Heart left ventricle (tissue), 16 donors: Measurements from ENCODE around the gene NABP2. TPM values are rescaled to one million over a fixed set of nuclear protein-coding genes. Genes with fewer than 3 reads are reported as not detected.

Source experiments
- ATAC-seq, 4 donors: fragments of 200-7000 bp; cut with Tn5 transposase; one replicate each; pipeline ENCODE4 v1.9.1; 2020 to 2022; ENCODE audit warnings: moderate library complexity in 4 of 4, mild to moderate bottlenecking in 3 of 4, moderate number of reproducible peaks in 1 of 4
- DNase-seq, 5 donors: peaks; one replicate each; pipeline ENCODE4 v3.0.0-alpha.2; 2020
- H3K27ac ChIP-seq, 12 donors: fragments of 200-600 bp; sonication (generic) in 4 of 12; one replicate each; pipeline versions ENCODE4 v1.5.0 to v1.8.0; 2016 to 2022; ENCODE audit warnings: mild to moderate bottlenecking in 2 of 12
- H3K27me3 ChIP-seq, 9 donors: fragments of 200-600 bp; sonication (generic) in 2 of 9; one replicate each; pipeline versions ENCODE4 v1.5.1 to v1.8.0; 2016 to 2022; ENCODE audit warnings: mild to moderate bottlenecking in 3 of 9
- H3K36me3 ChIP-seq, 9 donors: fragments of 200-600 bp; sonication (generic) in 2 of 9; one replicate each; pipeline versions ENCODE4 v1.5.0 to v1.8.0; 2018 to 2022; ENCODE audit warnings: mild to moderate bottlenecking in 2 of 9
- H3K4me1 ChIP-seq, 12 donors: fragments of 200-600 bp; sonication (generic) in 4 of 12; one replicate each; pipeline versions ENCODE4 v1.5.0 to v1.8.0; 2016 to 2022; ENCODE audit warnings: mild to moderate bottlenecking in 3 of 12
- H3K4me3 ChIP-seq, 12 donors: fragments of 200-600 bp; sonication (generic) in 4 of 12; one replicate each; pipeline versions ENCODE4 v1.5.0 to v1.8.0; 2017 to 2022; ENCODE audit warnings: mild to moderate bottlenecking in 9 of 12, moderate library complexity in 4 of 12
- H3K9me3 ChIP-seq, 12 donors: fragments of 200-600 bp; sonication (generic) in 4 of 12; one replicate each; pipeline versions ENCODE4 v1.5.0 to v1.8.0; 2016 to 2022; ENCODE audit warnings: mild to moderate bottlenecking in 1 of 12
- POLR2A ChIP-seq, 2 donors: fragments of 450-650 bp; IDR thresholded peaks; one replicate each; pipeline ENCODE4 v1.6.1; 2017; ENCODE audit warnings: antibody characterized with exemption in 2 of 2, mild to moderate bottlenecking in 2 of 2, moderate library complexity in 2 of 2
- WGBS, 4 donors: extraction: QIAGEN DNeasy Blood & Tissue Kit in 2 of 4; methylation state at CpG; one replicate each; pipeline versions ENCODE4 v1.1.5 to v1.1.7; 2013 to 2018; 5-methylcytosine and 5-hydroxymethylcytosine counted together
- intact Hi-C, 10 donors: fragments of 100-400 bp; cut with DNase I; formaldehyde crosslinking; loops; one replicate each; pipeline versions ENCODE4 v1.11.1 to v1.14.2; 2022
- polyA plus RNA-seq, 2 donors: library from polyadenylated mRNA; stranded (reverse); fragments of 200-250 nt; gene quantifications; one replicate each; pipeline ENCODE4 v1.2.3, GENCODE V29; 2013
- total RNA-seq, 9 donors: library from RNA; depleted of rRNA in 2 of 9; stranded (reverse); fragments of >200 nt in 2 of 9; fragmentation: NEBNext Ultra II Directional in 3 of 9; extraction: Animal tissue kit (Norgen Biotek cat#: 25700) in 3 of 9; gene quantifications; one replicate each; pipeline versions ENCODE4 v1.1.0 to v1.2.4, GENCODE V29; 2016 to 2023
- TF ChIP-seq, protein P1 (sequence below), 12 donors: fragments of 200-600 bp; sonication (generic) in 4 of 12; IDR thresholded peaks; one replicate each; pipeline versions ENCODE4 v1.5.0 to v1.8.0; 2018 to 2022; ENCODE audit warnings: antibody characterized with exemption in 12 of 12, mild to moderate bottlenecking in 5 of 12
- donor health status: ischemic (EF 13 %, LVEDD 7.1; RV severe dilation, severe dysfunction).
- donor health status: healthy with polysubstance abuse.
- donor health status: DM: no; HTN: yes; CAD: no.
- donor health status: DM: no; HTN: no; CAD: no.
- donor health status: ischemic (EF 25% LVEDD 6.9; RV normal size, moderate dysfunction).
- donor health status: ischemic (EF 25% LVEDD 5.7; RV mildly dilated, moderate dysfunction).
- donor health status: healthy.
- donor health status: DM: yes; HTN: yes; CAD: no.
- donor health status: ischemic (EF 35%, LVEDD 5.7; RV mildly dilated, moderate dysfunction).
- donor health status: nonischemic (EF 11% LVEDD 7.7; RV severe dilation, severe dysfunction).
- donor health status: DM: yes; HTN: yes; CAD: no.
- donor health status: PGD.
- donor health status: ischemic (EF 29% LVEDD 5.4; RV normal size, mild dysfunction).
- donor health status: nonischemic (EF 23%, LVEDD 6.1; RV moderate dilation, normal function).

NABP2 gene
- total and polyA plus RNA-seq, 11 donors: 14.8 to 30.1 (median 20.7) TPM

DNA sequence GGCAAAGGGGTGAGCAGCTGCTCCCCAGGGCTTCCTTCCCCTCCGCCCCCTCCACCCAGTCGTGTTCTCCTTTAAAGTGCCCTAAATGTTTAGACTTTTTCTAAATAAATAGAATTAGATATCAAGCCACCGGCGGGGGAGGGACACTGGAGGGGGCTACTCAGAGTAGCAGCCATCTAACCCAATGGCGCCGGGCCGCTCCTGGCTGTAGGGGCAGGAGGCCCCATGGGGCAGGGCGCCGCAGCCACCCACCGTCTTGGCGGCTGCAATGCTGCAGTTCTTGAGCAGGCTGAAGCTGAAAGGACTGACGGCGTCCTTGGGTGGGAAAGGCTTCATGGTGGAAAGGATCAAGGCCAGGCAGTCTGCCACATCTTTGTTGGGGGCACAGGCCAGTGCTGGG is 18.8 kb downstream of the NABP2 start:
- 91 to 95% (median 94%) methylated on average over 12 to 13 of the region's 13 CpGs for WGBS, 4 donors
- H3K27me3 ChIP-seq: no peaks in the 10 kb centered on the region
- TF ChIP-seq POLR2A (IDR thresholded peaks at IDR 0.05): no peak
- TF ChIP-seq, protein P1, sequence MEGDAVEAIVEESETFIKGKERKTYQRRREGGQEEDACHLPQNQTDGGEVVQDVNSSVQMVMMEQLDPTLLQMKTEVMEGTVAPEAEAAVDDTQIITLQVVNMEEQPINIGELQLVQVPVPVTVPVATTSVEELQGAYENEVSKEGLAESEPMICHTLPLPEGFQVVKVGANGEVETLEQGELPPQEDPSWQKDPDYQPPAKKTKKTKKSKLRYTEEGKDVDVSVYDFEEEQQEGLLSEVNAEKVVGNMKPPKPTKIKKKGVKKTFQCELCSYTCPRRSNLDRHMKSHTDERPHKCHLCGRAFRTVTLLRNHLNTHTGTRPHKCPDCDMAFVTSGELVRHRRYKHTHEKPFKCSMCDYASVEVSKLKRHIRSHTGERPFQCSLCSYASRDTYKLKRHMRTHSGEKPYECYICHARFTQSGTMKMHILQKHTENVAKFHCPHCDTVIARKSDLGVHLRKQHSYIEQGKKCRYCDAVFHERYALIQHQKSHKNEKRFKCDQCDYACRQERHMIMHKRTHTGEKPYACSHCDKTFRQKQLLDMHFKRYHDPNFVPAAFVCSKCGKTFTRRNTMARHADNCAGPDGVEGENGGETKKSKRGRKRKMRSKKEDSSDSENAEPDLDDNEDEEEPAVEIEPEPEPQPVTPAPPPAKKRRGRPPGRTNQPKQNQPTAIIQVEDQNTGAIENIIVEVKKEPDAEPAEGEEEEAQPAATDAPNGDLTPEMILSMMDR (IDR thresholded peaks at IDR 0.05): no peak
- H3K9me3 ChIP-seq: no peaks in the 10 kb centered on the region
- ATAC-seq (no peak), DNase-seq (peak in 1 of 5 donors; percentile 40)
- H3K4me1 ChIP-seq: peaks cover 0 to 14% (median 6%) of the 10 kb centered on the region in 12 donors
- no peak overlapping the region for H3K27ac ChIP-seq
- no peak overlapping the region for H3K4me3 ChIP-seq
- H3K36me3 ChIP-seq: peaks cover 0 to 95% (median 87%) of the 10 kb centered on the region in 9 donors
- intact Hi-C loops: no loop called here

DNA sequence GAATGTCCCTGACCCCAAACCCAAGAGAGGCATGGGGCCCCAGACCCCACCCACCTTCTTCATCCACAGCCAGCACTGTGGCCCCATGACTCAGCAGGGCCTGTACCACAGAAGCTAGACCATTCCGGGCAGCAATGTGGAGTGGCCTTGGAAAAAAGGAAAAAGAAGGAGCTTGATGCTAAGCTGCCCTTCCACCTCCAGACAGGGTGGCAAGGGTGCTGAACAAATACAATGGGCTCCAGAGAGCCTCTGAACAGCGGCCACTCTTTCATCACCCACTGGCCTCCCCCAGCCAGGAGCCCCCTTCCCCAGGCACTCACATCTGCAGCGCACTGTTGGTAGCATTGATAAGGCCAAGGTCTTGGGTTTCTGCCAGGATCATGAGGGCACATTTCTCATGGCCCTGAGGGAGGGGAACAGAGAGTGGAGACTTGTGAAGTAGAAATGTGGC is 19.6 kb downstream of the NABP2 start:
- H3K36me3 ChIP-seq: peaks cover 0 to 99% (median 94%) of the 10 kb centered on the region in 9 donors
- H3K4me1 ChIP-seq: peaks cover 0 to 14% (median 6%) of the 10 kb centered on the region in 12 donors
- H3K4me3 ChIP-seq: no peak overlapping the region
- peak overlapping the region in 1 of 12 donors; percentile 42 for H3K27ac ChIP-seq
- intact Hi-C loops: no loop called here
- H3K9me3 ChIP-seq: no peaks in the 10 kb centered on the region
- no peaks in the 10 kb centered on the region for H3K27me3 ChIP-seq
- peak; percentile 25 to 66 (median 60) for ATAC-seq
- 44 to 76% (median 64%) methylated on average over 2 to 3 of the region's 3 CpGs for whole genome bisulfite sequencing, 4 donors
- TF ChIP-seq, protein P1 (IDR thresholded peaks at IDR 0.05): no peak
- no peak for TF ChIP-seq POLR2A (IDR thresholded peaks at IDR 0.05)
- DNase-seq: peak in 1 of 5 donors; percentile 37

- H3K4me3 ChIP-seq: no peak overlapping the region
- H3K36me3 ChIP-seq: peaks cover 0 to 100% (median 98%) of the 10 kb centered on the region in 9 donors
- H3K9me3 ChIP-seq: no peaks in the 10 kb centered on the region
- ATAC-seq: no peak
- DNase-seq: peak in 1 of 5 donors; percentile 40
- H3K4me1 ChIP-seq: peaks cover 0 to 14% (median 6%) of the 10 kb centered on the region in 12 donors
- TF ChIP-seq, protein P1 (IDR thresholded peaks at IDR 0.05): no peak
- TF ChIP-seq POLR2A (IDR thresholded peaks at IDR 0.05): no peak
- WGBS, 4 donors: 85 to 90% (median 89%) methylated on average over 14 of the region's 14 CpGs
- H3K27me3 ChIP-seq: no peaks in the 10 kb centered on the region
- intact Hi-C loops: no loop called here
- H3K27ac ChIP-seq: peak overlapping the region in 1 of 12 donors; percentile 42
Observed at GRCh38 chr12:56244494-56244893, 20.4 kb downstream of the NABP2 start.

GRCh38 chr12:56247923-56248322 is 23.8 kb downstream of the NABP2 start:
- DNase-seq (peak in 1 of 5 donors; percentile 43), ATAC-seq (no peak)
- Histone ChIP-seq H3K27ac (no peak overlapping the region), H3K27me3 (no peaks in the 10 kb centered on the region), H3K4me1 (peaks cover 0 to 14% (median 6%) of the 10 kb centered on the region in 12 donors), H3K36me3 (peaks cover 4 to 100% (median 100%) of the 10 kb centered on the region in 9 donors), H3K9me3 (no peaks in the 10 kb centered on the region), H3K4me3 (no peak overlapping the region)
- TF ChIP-seq POLR2A (IDR thresholded peaks at IDR 0.05): no peak
- TF ChIP-seq, protein P1 (IDR thresholded peaks at IDR 0.05): no peak
- intact Hi-C loops: no loop called here
- WGBS, 4 donors: 89 to 95% (median 94%) methylated on average over 9 to 16 of the region's 16 CpGs
